CD1c-positive myeloid dendritic cell (primary cell): ENCODE measurements around the gene KRTAP2-2.
"Not testable (repeated sequence)": the region's sequence is repeated elsewhere in the genome, so short reads cannot be mapped to it uniquely, and the experiment has no call there.

ENCODE experiments used
- DNase-seq: peaks from one replicate; pipeline ENCODE4 v3.0.0-alpha.2; 2016; ENCODE audit errors: extremely low spot score

Gene KRTAP2-2

GRCh38 chr17:41055130-41055529 lies at the start of gene KRTAP2-2:
KRTAP2-2 (minus strand) TSS chr17:41055230; CDS start chr17:41055211, 19 bp downstream.
- DNase-seq = not testable (repeated sequence)

GRCh38 chr17:41104386-41105038 lies 49.5 kb upstream of the KRTAP2-2 start:
- DNase-seq = not testable (repeated sequence)

- no peak for DNase-seq
These were observed 48.9 kb upstream of the KRTAP2-2 start for GRCh38 chr17:41103896-41104295.

GRCh38 chr17:41101586-41102259 lies 46.7 kb upstream of the KRTAP2-2 start, which contains the start of gene KRTAP4-16:
KRTAP4-16 (minus strand) TSS chr17:41102209; CDS start chr17:41102209, 0 bp downstream.
- DNase-seq = no peak

GRCh38 chr17:41099682-41100480 lies 44.9 kb upstream of the KRTAP2-2 start:
- DNase-seq = not testable (repeated sequence)

GRCh38 chr17:41098481-41098880 lies 43.5 kb upstream of the KRTAP2-2 start:
- DNase-seq = no peak

- DNase-seq = no peak
These were observed 43.0 kb upstream of the KRTAP2-2 start, which contains the start of gene KRTAP4-8 for GRCh38 chr17:41098042-41098441. KRTAP4-8 (minus strand) TSS chr17:41098142; CDS start chr17:41098084, 58 bp downstream.

- no peak for DNase-seq
These were observed 41.0 kb upstream of the KRTAP2-2 start for GRCh38 chr17:41096055-41096454.

GRCh38 chr17:41088760-41089352 lies 33.8 kb upstream of the KRTAP2-2 start:
- not testable (repeated sequence) for DNase-seq

- DNase-seq = not testable (repeated sequence)
These were observed 29.2 kb upstream of the KRTAP2-2 start, which contains the start of gene KRTAP4-7 for GRCh38 chr17:41084100-41084856. KRTAP4-7 (plus strand) TSS chr17:41084150; CDS start chr17:41084207, 57 bp downstream.

- not testable (repeated sequence) for DNase-seq
These were observed 28.4 kb upstream of the KRTAP2-2 start for GRCh38 chr17:41083427-41083826.

GRCh38 chr17:41082626-41083025 lies 27.6 kb upstream of the KRTAP2-2 start:
- no peak for DNase-seq

GRCh38 chr17:41076788-41077187 lies 21.8 kb upstream of the KRTAP2-2 start:
- DNase-seq = no peak

GRCh38 chr17:41073676-41074075 lies 18.6 kb upstream of the KRTAP2-2 start:
- DNase-seq = no peak

- DNase-seq = no peak
These were observed 16.8 kb upstream of the KRTAP2-2 start for GRCh38 chr17:41071606-41072360.

- DNase-seq = no peak
These were observed 14.0 kb upstream of the KRTAP2-2 start for GRCh38 chr17:41069031-41069430.

GRCh38 chr17:41067281-41067680 lies 12.3 kb upstream of the KRTAP2-2 start:
- DNase-seq = no peak

- no peak for DNase-seq
These were observed 11.0 kb upstream of the KRTAP2-2 start, which contains the start of gene KRTAP2-4 for GRCh38 chr17:41065829-41066624. KRTAP2-4 (minus strand) TSS chr17:41065879; CDS start chr17:41065845, 34 bp downstream.

- DNase-seq = not testable (repeated sequence)
These were observed 10.1 kb upstream of the KRTAP2-2 start for GRCh38 chr17:41065016-41065689.
